Activated CD4-positive, alpha-beta memory T cell treated with anti-CD3 and anti-CD28 coated beads for 36 hours (primary cell): ENCODE data around the gene SLC7A5. TPM values are rescaled to one million over a fixed set of nuclear protein-coding genes. Genes with fewer than 3 reads are reported as not detected.
"Not testable (repeated sequence)": the region's sequence is repeated elsewhere in the genome, so short reads cannot be mapped to it uniquely, and the experiment has no call there.

Source experiments
- CTCF ChIA-PET: fragments of 350-600 bp; sonication (Branson Sonifier 250); formaldehyde crosslinking; loops from one replicate; lab custom pipeline; 2021; ENCODE audit warnings: antibody characterized with exemption, inconsistent platforms; lab: Charles Lee
- POLR2A ChIA-PET: fragments of 350-600 bp; sonication (Branson Sonifier 250); formaldehyde crosslinking; loops from one replicate; lab custom pipeline; 2021; ENCODE audit warnings: antibody characterized with exemption; lab: Charles Lee
- DNase-seq: peaks from one replicate; pipeline ENCODE4 v3.0.0-alpha.2; 2020
- H3K27ac Mint-ChIP-seq: one replicate; pipeline ENCODE4 v1.8.0; 2021; ENCODE audit warnings: mixed read lengths
- H3K27me3 Mint-ChIP-seq: one replicate; pipeline ENCODE4 v1.8.0; 2021; ENCODE audit warnings: mixed read lengths
- H3K36me3 Mint-ChIP-seq: one replicate; pipeline ENCODE4 v1.8.0; 2021; ENCODE audit warnings: mixed read lengths
- H3K4me1 Mint-ChIP-seq: one replicate; pipeline ENCODE4 v1.8.0; 2021; ENCODE audit warnings: low read depth, mixed read lengths
- H3K4me3 Mint-ChIP-seq: one replicate; pipeline ENCODE4 v1.8.0; 2021; ENCODE audit warnings: mild to moderate bottlenecking, mixed read lengths
- H3K9me3 Mint-ChIP-seq: one replicate; pipeline ENCODE4 v1.8.0; 2021; ENCODE audit warnings: mixed read lengths
- intact Hi-C: fragments of 100-400 bp; cut with micrococcal nuclease; formaldehyde crosslinking; loops from one replicate; pipeline ENCODE4 v1.15.1; 2023
- total RNA-seq, 2 experiments: library from RNA; stranded (reverse); gene quantifications; one replicate each; pipeline ENCODE4 v1.2.3, GENCODE V29; 2021

The SLC7A5 gene
- total RNA-seq, 2 experiments from 2014 or later = 262 TPM

DNA sequence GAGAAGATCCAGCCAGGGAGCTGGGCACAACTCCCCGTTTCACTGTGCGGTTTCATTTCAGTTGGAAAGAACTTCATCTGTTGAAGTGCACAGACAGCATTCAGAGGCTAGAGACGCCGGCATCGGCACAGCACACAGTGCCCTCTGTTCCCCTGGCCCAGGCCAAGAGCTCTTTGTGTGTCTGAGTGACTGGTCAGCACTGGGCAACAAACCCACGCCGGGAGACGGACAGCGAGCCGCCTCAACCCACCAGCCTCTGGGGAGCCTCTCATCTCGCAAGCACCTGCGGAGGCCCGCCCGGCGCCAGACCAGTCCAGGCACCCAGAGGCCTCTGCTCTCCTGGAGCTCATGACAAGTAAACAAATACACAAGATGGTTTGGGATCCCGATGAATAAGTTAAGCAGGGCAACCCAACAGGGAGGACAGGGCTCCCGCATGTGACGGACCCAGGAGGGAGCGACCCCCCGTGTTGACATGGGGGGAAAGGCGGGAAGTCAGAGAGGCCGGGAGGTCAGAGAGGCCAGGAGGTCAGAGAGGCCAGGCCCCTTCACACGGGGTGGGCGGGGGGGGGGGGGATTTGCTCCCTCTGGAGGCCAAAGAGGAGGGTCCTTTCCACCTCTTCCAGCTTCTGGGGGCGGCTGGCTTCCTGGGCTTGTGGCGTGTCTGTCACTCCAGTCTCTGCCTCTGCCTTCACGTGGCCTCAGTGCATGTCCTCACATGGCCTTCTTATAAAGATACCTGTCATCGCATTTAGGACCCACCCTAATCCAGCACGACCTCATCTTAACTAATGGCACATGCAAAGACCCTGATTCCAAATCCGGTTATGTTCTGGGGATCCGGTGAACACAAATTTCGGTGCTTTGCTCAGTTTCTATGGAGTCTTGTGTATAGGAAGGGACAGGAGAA is 77.8 kb downstream of the SLC7A5 start:
- CTCF ChIA-PET = interaction anchor here (0.8 to 1.8 kb wide), 3 partner anchors 11 to 22 kb away, joined by 4 to 8 read pairs (median 6); no protein-coding TSS in a partner anchor
- H3K36me3 Mint-ChIP-seq = no peaks in the 10 kb centered on the region
- no peaks in the 10 kb centered on the region for H3K27me3 Mint-ChIP-seq
- H3K9me3 Mint-ChIP-seq = no peaks in the 10 kb centered on the region
- H3K4me3 Mint-ChIP-seq = no peak overlapping the region
- DNase-seq = no peak
- intact Hi-C loops = no loop called here
- no peak overlapping the region for H3K27ac Mint-ChIP-seq
- no peaks in the 10 kb centered on the region for H3K4me1 Mint-ChIP-seq
- POLR2A ChIA-PET = no interaction called here

DNA sequence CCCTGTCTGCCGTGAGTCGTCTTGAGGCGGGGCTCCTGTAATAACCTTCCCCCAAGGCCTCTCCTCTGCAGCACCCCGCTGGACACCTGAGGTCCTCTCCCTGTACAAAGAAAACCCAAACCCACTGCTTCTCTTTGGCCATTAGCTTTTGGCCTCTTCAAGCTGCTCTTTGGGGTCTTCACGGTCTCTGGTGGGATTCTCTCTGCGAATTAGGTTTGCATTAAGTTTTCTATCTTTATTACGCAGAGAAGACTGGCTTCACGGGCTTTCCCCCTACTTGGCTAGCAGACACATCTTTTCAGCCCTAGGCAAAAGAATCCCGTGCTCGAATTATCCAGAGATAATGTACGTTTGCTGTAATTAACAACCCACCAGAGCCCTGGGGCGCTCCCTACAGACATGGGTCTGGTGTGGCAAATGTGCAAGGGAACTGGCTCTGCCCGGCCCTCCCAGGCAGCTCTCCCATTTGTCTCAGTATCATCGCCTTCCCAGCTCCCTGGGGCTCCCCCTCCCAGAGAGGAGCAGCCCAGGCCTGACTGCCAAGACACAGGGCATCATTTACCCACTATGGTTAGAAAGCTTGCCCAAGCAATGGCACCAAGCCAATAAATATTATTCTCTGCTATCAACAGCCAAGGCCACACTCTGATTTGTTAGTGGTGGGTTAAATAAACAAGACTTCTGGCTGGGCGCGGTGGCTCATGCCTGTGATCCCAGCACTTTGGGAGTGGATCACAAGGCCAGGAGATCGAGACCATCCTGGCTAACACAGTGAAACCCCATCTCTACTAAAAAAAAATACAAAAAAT is 78.8 kb downstream of the SLC7A5 start:
- intact Hi-C loops = no loop called here
- H3K36me3 Mint-ChIP-seq = no peaks in the 10 kb centered on the region
- no peak overlapping the region for H3K27ac Mint-ChIP-seq
- ChIA-PET POLR2A (no interaction called here), CTCF (interaction anchor here (0.8 to 1.6 kb wide), 2 partner anchors 10 to 21 kb away, joined by 4 to 8 read pairs; no protein-coding TSS in a partner anchor)
- no peaks in the 10 kb centered on the region for H3K9me3 Mint-ChIP-seq
- no peak overlapping the region for H3K4me3 Mint-ChIP-seq
- H3K4me1 Mint-ChIP-seq = no peaks in the 10 kb centered on the region
- H3K27me3 Mint-ChIP-seq = no peaks in the 10 kb centered on the region
- DNase-seq = no peak

DNA sequence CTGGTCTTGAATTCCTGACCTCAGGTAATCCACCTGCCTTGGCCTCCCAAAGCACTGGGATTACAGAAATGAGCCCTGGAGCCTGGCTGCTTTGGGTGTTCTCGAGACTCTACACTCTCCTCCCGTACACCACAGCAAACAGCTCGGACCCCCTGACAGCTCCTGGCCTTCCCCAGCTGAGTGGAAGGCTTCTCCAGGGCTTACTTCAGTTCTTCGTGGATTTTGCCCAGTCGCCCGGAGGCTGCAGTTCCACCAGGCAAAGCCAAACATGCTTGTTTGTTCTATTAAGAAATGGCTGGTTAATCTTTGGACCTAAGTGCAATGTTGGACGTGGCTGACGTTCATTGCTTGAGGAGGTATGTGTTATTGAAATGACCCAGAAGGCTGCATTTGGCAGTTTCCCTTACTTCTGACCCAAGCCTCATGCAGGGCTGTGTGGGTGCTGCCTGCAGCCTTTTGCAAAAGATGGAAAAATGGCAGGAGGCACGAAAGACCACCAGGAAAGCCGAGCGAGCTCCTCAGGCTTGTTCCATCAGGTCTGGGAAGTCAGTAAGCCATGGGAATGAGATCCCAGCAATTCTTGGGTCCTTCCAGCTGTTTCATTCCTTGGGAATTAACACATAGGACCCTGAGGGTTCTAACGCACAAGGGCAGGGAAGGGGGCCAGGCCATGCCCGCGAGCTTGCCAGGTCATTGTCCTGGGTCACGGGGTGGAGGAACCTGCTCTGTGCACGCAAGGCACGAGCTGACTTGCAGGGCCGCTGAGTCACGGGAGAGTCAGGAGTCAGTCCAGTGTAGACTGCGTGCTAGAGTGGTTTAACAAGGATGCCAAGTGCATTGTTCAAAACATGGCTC is 79.6 kb downstream of the SLC7A5 start:
- intact Hi-C loops = no loop called here
- POLR2A ChIA-PET = interaction anchor here (0.6 kb wide), 1 partner anchor 76 kb away, joined by 4 read pairs; no protein-coding TSS in a partner anchor
- H3K4me1 Mint-ChIP-seq = no peaks in the 10 kb centered on the region

DNA sequence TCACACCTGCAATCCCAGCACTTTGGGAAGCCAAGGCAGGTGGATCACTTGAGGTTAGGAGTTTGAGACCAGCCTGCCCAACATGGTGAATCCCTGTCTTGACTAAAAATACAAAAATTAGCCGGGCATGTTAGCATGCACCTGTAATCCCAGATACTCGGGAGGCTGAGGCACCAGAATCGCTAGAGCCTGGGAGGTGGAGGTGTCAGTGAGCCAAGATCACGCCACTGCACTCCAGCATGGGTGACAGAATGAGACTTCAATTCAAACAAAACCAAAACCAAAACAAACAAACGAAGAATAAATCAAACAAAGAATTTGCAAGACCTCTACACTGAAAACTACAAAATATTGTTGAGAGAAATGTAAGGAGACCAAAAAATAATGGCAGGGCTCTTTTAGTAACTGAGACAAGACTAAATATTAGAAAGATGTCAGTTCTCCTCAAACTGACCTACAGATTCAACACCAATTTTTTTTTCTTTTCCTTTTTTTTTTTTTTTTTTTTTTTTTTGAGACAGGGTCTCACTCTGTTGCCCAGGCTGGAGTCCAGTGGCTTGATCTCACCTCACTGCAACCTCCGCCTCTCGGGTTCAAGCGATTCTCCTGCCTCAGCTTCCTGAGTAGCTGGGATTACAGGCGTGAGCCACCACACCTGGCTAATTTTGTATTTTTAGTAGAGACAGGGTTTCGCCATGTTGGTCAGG is 80.4 kb downstream of the SLC7A5 start:
- ChIA-PET POLR2A (interaction anchor here (0.6 kb wide), 1 partner anchor 77 kb away, joined by 4 read pairs; no protein-coding TSS in a partner anchor), CTCF (interaction anchor here (1.6 kb wide), 1 partner anchor 10 kb away, joined by 9 read pairs; no protein-coding TSS in a partner anchor)
- H3K9me3 Mint-ChIP-seq, H3K27me3 Mint-ChIP-seq, intact Hi-C loops, H3K27ac Mint-ChIP-seq, DNase-seq, H3K4me3 Mint-ChIP-seq, H3K36me3 Mint-ChIP-seq, H3K4me1 Mint-ChIP-seq: not testable (repeated sequence)

More for the DNA sequence above, 79.6 kb downstream of the SLC7A5 start:
- H3K9me3 Mint-ChIP-seq = no peaks in the 10 kb centered on the region
- no peaks in the 10 kb centered on the region for H3K36me3 Mint-ChIP-seq
- no peak overlapping the region for H3K27ac Mint-ChIP-seq
- no peak overlapping the region for H3K4me3 Mint-ChIP-seq
- H3K27me3 Mint-ChIP-seq = no peaks in the 10 kb centered on the region
- CTCF ChIA-PET = no interaction called here
- no peak for DNase-seq

DNA sequence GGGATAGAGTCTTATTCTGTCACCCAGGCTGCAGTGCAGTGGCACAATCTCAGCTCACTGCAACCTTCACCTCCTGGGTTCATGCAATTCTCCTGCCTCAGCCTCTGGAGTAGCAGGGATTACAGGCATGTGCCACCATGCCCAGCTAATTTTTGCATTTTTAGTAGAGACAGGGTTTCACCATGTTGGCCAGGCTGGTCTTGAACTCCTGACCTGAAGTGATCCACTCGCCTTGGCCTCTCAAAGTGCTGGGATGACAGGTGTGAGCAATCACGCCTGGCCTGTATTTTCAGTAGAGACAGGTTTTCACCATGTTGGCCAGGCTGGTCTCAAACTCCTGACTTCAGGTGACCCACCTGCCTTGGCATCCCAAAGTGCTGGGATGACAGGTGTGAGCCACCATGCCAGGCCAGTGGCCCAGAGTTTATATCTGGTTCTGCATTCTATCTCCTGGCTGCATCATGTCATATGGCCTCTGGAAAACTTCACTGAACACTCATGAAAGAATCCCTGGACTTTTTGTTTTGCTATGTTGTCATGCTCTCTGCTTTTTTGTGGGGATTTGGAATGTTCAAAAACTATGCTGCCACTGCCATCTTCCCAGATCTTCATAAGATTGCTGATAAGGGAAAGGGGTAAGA is 81.7 kb downstream of the SLC7A5 start:
- intact Hi-C loops, DNase-seq, H3K9me3 Mint-ChIP-seq, H3K27me3 Mint-ChIP-seq, POLR2A ChIA-PET, H3K36me3 Mint-ChIP-seq, H3K27ac Mint-ChIP-seq, H3K4me3 Mint-ChIP-seq, H3K4me1 Mint-ChIP-seq: not testable (repeated sequence)
- CTCF ChIA-PET = interaction anchor here (1.6 kb wide), 1 partner anchor 8 kb away, joined by 9 read pairs; no protein-coding TSS in a partner anchor

DNA sequence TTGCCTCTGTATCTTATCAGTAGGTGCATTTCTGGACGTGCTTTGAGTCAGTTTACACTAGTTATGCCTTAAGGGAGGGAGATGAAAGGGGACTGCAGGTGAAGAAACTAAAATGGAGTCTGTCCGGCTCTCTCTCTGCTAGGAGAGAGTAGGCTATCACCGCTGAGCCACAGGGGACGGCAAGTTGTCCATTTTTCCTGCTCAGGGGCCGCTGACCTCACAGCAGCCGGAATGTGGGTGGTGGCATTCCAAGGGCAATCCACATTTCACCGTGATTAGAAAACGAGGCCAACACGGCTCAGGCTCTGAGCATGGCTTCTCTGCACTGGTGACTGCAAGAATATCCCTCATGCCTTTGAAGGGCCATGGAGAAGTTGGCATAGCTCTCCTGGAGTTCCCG is 84.5 kb downstream of the SLC7A5 start:
- Mint-ChIP-seq H3K9me3 (no peaks in the 10 kb centered on the region), H3K4me1 (peaks cover 19% of the 10 kb centered on the region), H3K27ac (no peak overlapping the region), H3K36me3 (no peaks in the 10 kb centered on the region), H3K4me3 (no peak overlapping the region), H3K27me3 (no peaks in the 10 kb centered on the region)
- intact Hi-C loops = no loop called here
- ChIA-PET CTCF (no interaction called here), POLR2A (no interaction called here)
- DNase-seq = no peak

DNA sequence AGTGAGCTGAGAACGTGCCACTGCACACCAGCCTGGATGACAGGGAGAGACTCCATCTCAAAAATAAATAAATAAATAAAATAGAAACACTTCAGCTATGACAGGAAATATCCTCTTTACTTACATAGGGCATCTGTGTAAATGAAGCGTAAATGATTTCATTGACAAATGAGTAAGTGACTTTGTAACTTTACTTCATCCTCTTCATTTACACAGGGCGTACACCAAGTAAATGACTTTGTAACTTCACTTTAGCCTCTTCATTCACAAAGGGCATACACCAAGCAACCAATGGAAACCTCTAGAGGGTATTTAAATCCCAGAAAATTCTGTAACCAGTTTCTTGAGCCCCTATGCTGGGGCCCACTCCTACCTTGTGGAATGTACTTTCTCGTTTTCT is 87.3 kb downstream of the SLC7A5 start:
- ChIA-PET CTCF (interaction anchor here (0.6 to 4.2 kb wide), 5 partner anchors 25 to 204 kb away, joined by 3 to 275 read pairs (median 10); partner anchors contain the start of gene SLC7A5), POLR2A (interaction anchor here (2.2 kb wide), 1 partner anchor 68 kb away, joined by 5 read pairs; no protein-coding TSS in a partner anchor)
- intact Hi-C loops = no loop called here
- Mint-ChIP-seq H3K9me3 (no peaks in the 10 kb centered on the region), H3K4me1 (peaks cover 40% of the 10 kb centered on the region), H3K27ac (no peak overlapping the region), H3K36me3 (no peaks in the 10 kb centered on the region), H3K4me3 (no peak overlapping the region), H3K27me3 (no peaks in the 10 kb centered on the region)
- DNase-seq = no peak

DNA sequence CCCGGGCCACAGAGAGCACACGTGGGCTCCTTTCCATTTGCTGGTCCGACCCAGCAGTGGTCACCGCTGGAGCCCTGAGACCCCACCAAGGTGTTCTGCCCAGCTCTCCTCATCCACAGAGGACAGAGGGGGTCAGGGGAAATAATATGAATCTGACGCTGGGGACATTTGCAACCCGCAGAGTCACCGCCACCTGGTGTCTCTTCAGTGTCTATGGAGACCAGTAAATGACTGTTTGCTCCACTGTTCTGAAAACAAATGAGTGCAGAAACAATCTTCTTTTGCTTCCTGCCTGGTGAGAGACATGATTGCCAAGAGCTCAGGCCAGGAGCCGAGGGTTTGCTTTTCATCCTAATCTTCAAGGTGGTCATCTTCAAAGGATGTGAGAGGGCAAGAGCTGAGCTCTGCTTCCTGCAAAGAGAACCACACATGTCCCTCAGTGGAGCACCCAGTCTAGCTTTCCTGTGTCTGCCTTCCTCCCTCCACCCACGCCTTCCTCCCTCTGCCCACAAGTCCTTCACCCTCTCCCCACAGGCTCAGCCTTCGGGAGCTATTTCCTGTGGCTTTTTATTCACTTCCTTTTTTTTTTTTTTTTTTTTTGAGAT is 88.8 kb downstream of the SLC7A5 start:
- intact Hi-C loops = loop anchor here (1.0 kb wide), 1 partner anchor 173 kb away; no protein-coding TSS in a partner anchor
- CTCF ChIA-PET = interaction anchor here (0.6 to 4.2 kb wide), 17 partner anchors 11 to 183 kb away, joined by 3 to 275 read pairs (median 9); partner anchors contain the start of genes KLHDC4 and SLC7A5
- POLR2A ChIA-PET = interaction anchor here (0.9 to 3.4 kb wide), 13 partner anchors 13 to 171 kb away, joined by 3 to 70 read pairs (median 8); partner anchors contain the start of genes BANP and SLC7A5
- Mint-ChIP-seq H3K9me3 (no peaks in the 10 kb centered on the region), H3K36me3 (no peaks in the 10 kb centered on the region), H3K27ac (peak overlapping the region; percentile 95), H3K27me3 (no peaks in the 10 kb centered on the region), H3K4me3 (peak overlapping the region; percentile 54), H3K4me1 (peaks cover 43% of the 10 kb centered on the region)
- DNase-seq = peak; percentile 84
